CD4-positive, alpha-beta T cell treated with Interleukin-15 for 4 hours (primary cell): ENCODE measurements around the gene PTBP3.
"Not testable (repeated sequence)": the region's sequence is repeated elsewhere in the genome, so short reads cannot be mapped to it uniquely, and the experiment has no call there.

Source experiments
- DNase-seq: peaks from one replicate; pipeline ENCODE4 v3.0.0-alpha.2; 2020; ENCODE audit warnings: low spot score

Gene PTBP3

GRCh38 chr9:112200711-112201110 lies 132.7 kb downstream of the PTBP3 start:
- DNase-seq = no peak

GRCh38 chr9:112198646-112199045 lies 134.8 kb downstream of the PTBP3 start:
- no peak for DNase-seq

GRCh38 chr9:112194969-112195431 lies 138.4 kb downstream of the PTBP3 start:
- no peak for DNase-seq

GRCh38 chr9:112193572-112194288 lies 139.7 kb downstream of the PTBP3 start:
- DNase-seq = no peak

DNA sequence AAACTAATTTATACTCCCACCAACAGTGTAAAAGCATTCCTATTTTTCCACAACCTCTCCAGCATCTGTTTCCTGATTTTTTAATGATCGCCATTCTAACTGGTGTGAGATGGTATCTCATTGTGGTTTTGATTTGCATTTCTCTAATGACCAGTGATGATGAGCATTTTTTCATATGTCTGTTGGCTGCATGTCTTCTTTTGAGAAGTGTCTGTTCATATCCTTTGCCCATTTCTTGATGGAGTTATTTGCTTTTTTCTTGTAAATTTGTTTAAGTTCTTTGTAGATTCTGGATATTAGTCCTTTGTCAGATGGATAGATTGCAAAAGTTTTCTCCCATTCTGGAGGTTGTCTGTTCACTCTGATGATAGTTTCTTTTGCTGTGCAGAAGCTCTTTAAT lies 143.1 kb downstream of the PTBP3 start:
- DNase-seq = not testable (repeated sequence)

DNA sequence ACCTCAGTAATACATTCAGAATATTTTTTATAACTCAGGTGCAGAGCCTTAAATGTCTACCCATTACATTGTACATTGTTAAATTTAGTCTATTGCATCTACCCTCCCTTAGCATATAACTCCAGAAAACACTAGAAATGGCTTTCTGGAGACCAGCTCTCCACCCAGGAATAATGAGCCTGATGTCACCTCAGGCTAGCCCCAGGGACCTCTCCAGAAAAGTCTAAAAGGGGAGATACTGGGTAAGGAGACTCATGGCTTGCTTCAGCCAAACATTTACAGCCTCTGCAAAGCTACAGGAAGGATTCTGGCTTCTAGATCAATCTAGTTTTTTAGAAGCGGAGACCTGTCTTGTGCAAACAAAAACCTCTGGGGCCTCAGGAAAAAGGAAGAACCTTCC lies 144.5 kb downstream of the PTBP3 start:
- no peak for DNase-seq

DNA sequence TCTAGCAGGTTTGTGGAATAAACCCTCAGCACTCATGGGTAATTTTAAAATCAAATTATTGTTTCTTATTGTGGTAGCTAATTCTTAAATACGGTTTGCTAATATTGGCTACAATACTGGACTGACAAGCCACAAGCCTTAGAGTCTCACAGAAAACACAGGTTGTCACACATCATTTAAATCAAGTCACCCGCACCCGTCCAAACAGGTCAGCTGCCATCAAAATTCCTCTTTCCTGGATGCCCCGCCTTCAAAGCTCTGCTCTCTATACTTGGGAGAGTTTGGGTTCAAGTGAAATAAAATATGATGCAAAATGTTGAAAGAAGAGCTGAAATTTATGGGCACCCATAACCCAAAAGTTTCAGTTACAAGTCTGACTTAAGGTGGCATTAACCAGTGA lies 146.0 kb downstream of the PTBP3 start:
- DNase-seq = no peak

- no peak for DNase-seq
Measured at GRCh38 chr9:112186695-112187094, 146.7 kb downstream of the PTBP3 start.

- DNase-seq = no peak
Measured at GRCh38 chr9:112184946-112185345, 148.5 kb downstream of the PTBP3 start.

GRCh38 chr9:112184221-112184620 lies 149.2 kb downstream of the PTBP3 start:
- no peak for DNase-seq

DNA sequence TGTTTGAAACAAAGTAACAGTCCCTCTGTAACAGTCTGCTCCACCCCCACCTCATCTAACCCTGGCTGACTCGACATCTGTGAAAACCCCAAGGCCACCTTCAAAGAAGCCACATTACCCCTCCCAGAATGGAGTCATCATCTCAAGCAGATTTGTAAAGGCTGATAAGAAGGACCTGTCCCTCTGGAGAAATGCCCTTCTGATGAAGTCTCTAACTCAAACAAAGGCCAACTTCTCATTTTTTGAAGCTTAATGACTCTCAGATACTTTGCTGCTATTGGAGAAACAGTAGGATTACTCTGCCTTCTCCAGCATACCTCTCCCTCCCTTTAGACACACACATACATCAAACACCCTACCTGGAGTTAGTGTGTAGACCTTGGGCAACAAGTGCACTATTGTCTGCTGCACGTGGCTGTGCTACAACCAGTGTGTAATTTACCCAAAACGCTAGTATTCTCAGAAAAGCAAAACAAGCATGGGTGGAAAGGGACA lies 153.0 kb downstream of the PTBP3 start:
- peak; percentile 79 for DNase-seq

DNA sequence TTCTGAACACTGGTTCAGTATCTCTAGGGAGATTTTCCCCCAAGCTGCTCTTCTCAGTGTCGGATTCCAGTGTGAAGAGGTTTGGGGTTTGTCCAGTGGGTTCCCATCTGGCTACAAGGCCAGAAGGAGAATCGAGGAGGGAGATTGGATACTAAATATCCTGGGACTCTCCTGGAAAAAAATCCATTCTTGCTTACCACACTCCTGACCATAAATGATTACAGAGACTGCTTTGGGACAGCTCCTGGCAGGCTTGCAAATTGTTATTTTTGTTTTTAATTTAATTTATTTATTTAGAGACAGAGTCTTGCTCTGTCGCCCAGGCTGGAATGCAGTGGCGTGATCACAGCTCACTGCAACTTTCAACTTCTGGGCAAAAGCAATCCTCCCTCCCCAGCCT lies 153.6 kb downstream of the PTBP3 start:
- no peak for DNase-seq

DNA sequence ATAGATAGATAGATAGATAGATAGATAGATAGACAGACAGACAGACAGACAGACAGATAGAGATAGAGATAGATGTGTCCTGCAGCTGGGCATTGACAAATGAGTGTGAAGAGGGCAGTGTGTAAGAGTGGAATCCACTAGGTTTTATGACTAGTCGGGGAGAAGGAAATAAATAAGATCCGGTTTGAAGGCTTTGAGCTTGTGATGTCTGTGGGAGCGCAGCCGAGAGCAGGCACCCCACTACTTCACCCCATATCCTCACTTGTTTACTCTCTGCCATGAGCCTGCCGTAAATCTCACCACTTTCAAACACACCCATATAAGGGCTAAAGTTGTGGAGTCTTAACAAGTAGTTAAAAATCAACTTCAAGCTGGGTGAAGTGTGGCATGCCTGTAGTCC lies 156.9 kb downstream of the PTBP3 start:
- DNase-seq = peak; percentile 44

DNA sequence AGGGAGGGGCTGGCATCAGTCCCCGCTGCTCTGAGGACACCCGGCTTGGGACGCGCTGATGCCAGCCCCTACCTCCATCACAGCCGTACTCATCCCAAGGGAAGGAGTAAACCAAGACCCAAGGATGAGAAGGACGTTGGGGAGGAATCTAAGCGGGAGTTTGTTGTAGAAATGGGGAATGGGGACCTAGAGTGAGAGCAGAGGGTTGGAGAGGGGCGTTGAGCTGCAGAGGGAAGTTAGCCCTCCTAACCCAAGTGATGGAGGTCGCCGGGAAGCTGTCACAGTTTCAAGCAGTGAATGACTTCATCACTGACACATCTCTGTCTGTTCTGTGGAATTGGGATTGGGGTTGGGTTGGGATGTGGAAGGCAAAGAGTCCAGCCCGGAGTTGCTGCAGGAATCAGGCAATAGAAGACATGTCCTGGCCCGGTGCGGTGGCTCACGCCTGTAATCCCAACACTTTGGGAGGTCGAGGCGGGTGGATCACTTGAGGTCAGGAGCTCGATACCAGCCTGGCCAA lies 157.6 kb downstream of the PTBP3 start:
- no peak for DNase-seq

DNA sequence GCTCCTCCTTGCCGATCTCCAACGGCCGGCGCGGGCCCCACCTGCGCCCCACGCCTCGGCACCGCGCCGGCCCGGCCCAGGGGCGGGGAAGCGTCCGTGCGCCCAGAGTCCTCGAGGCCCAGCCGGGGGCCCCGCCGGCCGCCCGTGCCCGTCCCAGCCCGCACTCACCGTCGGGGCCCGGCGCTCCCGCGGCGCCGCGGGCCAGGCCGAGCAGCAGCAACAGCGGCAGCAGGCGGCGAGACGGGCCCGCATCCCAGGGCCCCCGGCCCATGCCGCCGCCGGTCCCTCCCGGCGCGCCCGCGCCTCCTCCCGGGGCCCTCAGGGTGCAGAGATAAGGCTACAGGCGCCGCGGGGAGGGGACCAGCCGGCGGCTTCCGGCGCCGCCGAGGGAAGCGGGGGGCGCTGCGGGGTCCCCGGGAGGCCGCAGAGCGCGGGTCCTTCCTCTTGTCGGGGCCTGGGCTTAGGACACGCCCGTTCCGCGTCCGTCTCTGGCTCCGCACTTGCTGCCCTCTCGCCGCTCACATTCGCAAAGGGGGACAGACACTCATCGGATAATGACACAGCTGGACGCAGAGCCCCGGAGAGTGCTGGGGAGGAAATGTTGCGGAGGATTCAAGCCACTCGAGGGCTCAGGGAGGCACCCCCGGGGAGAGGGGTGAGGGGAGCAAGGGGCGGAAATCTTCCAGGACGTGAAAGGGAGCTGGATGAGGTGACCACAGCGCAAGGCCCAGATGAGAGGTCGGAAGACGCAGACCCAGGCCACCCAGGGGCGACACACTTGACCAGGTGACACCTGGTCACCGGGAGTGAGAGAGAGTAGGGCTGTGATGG lies 158.2 kb downstream of the PTBP3 start, which contains the start of gene SUSD1:
Gene SUSD1 (minus strand): TSS at position 333 of the 831 bp plus-strand sequence. CDS start 62 bp downstream, at position 271.
- DNase-seq = peak; percentile 35

- DNase-seq = peak; percentile 84
Measured at GRCh38 chr9:112174222-112174964, 159.0 kb downstream of the PTBP3 start.

GRCh38 chr9:112173489-112174221 lies 159.8 kb downstream of the PTBP3 start:
- DNase-seq = no peak

- no peak for DNase-seq
Measured at GRCh38 chr9:112170968-112171367, 162.5 kb downstream of the PTBP3 start.

GRCh38 chr9:112170235-112170634 lies 163.2 kb downstream of the PTBP3 start:
- no peak for DNase-seq

- no peak for DNase-seq
Measured at GRCh38 chr9:112169368-112169767, 164.1 kb downstream of the PTBP3 start.

GRCh38 chr9:112168197-112168596 lies 165.2 kb downstream of the PTBP3 start:
- peak; percentile 47 for DNase-seq
